DND-41 (cell line): ENCODE results near the gene RGS6.

ENCODE experiments used
- EZH2 ChIP-seq: IDR thresholded peaks from 3 replicates; pipeline ENCODE4 v1.6.1; 2012; ENCODE audit warnings: borderline replicate concordance, low read depth, mild to moderate bottlenecking, moderate library complexity, low read length, inconsistent platforms; ENCODE audit not compliant: severe bottlenecking
- TF ChIP-seq, protein P1 (sequence below): IDR thresholded peaks from 2 replicates; pipeline ENCODE4 v1.5.1; 2012; ENCODE audit warnings: borderline replicate concordance, low read length, moderate library complexity, mild to moderate bottlenecking; ENCODE audit not compliant: poor library complexity, severe bottlenecking; ENCODE audit errors: extremely low read depth

DNA sequence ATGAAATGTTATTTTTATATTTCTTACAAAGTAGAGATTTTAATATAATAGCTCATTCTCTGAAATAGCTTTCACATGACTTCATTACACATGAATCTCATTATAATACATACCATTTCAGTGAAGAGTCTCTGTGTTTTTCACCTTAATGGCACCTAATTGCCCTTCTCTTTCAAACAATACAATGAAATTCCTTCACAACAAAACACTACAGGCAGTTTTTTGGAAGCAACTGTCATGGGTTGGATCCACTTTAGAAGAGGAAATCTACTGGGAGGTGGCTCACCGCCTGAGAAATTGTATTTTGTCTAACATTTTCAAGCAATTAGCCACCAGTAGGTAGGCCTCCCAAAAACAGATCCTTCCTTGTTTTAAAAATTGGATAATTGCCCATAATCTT is 40.3 kb upstream of the RGS6 start:
- TF ChIP-seq, protein P1, sequence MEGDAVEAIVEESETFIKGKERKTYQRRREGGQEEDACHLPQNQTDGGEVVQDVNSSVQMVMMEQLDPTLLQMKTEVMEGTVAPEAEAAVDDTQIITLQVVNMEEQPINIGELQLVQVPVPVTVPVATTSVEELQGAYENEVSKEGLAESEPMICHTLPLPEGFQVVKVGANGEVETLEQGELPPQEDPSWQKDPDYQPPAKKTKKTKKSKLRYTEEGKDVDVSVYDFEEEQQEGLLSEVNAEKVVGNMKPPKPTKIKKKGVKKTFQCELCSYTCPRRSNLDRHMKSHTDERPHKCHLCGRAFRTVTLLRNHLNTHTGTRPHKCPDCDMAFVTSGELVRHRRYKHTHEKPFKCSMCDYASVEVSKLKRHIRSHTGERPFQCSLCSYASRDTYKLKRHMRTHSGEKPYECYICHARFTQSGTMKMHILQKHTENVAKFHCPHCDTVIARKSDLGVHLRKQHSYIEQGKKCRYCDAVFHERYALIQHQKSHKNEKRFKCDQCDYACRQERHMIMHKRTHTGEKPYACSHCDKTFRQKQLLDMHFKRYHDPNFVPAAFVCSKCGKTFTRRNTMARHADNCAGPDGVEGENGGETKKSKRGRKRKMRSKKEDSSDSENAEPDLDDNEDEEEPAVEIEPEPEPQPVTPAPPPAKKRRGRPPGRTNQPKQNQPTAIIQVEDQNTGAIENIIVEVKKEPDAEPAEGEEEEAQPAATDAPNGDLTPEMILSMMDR = no peak
- TF ChIP-seq EZH2 = no peak
